ENCODE results near the gene NFATC2. TPM values are rescaled to one million over a fixed set of nuclear protein-coding genes. Genes with fewer than 3 reads are reported as not detected.

NFATC2 gene
- total RNA-seq, 1 donor from 2014 or later: 1.9 TPM

- no peak for TF ChIP-seq CTCF (conservative IDR thresholded peaks at IDR 0.05)
- H3K9me3 Mint-ChIP-seq: no peaks in the 10 kb centered on the region
- peaks cover 33% of the 10 kb centered on the region for H3K4me1 Mint-ChIP-seq
- no peaks in the 10 kb centered on the region for H3K36me3 Mint-ChIP-seq (ENCODE audit: low read depth)
- H3K27me3 Mint-ChIP-seq (ENCODE audit: low read depth): no peaks in the 10 kb centered on the region
- DNase-seq (ENCODE audit: low read depth, low spot score): no peak
- no peak overlapping the region for H3K4me3 Mint-ChIP-seq
- H3K27ac Mint-ChIP-seq (ENCODE audit: unreplicated experiment): no peak overlapping the region
Observed at GRCh38 chr20:51505566-51505965, 37.0 kb downstream of the NFATC2 start.

- no peak overlapping the region for H3K27ac Mint-ChIP-seq (ENCODE audit: unreplicated experiment)
- H3K27me3 Mint-ChIP-seq (ENCODE audit: low read depth): no peaks in the 10 kb centered on the region
Observed at GRCh38 chr20:51503376-51503775, 39.1 kb downstream of the NFATC2 start.

GRCh38 chr20:51500936-51501335, 41.6 kb downstream of the NFATC2 start:
- no peak overlapping the region for H3K27ac Mint-ChIP-seq (ENCODE audit: unreplicated experiment)
- no peaks in the 10 kb centered on the region for H3K27me3 Mint-ChIP-seq (ENCODE audit: low read depth)
- DNase-seq (ENCODE audit: low read depth, low spot score): no peak
- H3K4me3 Mint-ChIP-seq: no peak overlapping the region
- TF ChIP-seq CTCF (conservative IDR thresholded peaks at IDR 0.05): no peak
- peaks cover 42% of the 10 kb centered on the region for H3K4me1 Mint-ChIP-seq
- H3K36me3 Mint-ChIP-seq (ENCODE audit: low read depth): no peaks in the 10 kb centered on the region
- H3K9me3 Mint-ChIP-seq: no peaks in the 10 kb centered on the region

More at GRCh38 chr20:51503376-51503775, 39.1 kb downstream of the NFATC2 start:
- no peak for DNase-seq (ENCODE audit: low read depth, low spot score)
- H3K4me3 Mint-ChIP-seq: no peak overlapping the region
- peaks cover 26% of the 10 kb centered on the region for H3K4me1 Mint-ChIP-seq
- H3K9me3 Mint-ChIP-seq: no peaks in the 10 kb centered on the region
- TF ChIP-seq CTCF (conservative IDR thresholded peaks at IDR 0.05): no peak
- H3K36me3 Mint-ChIP-seq (ENCODE audit: low read depth): no peaks in the 10 kb centered on the region

GRCh38 chr20:51500311-51500710, 42.2 kb downstream of the NFATC2 start:
- TF ChIP-seq CTCF (conservative IDR thresholded peaks at IDR 0.05): no peak
- Mint-ChIP-seq H3K27ac (ENCODE audit: unreplicated experiment) (no peak overlapping the region), H3K36me3 (ENCODE audit: low read depth) (no peaks in the 10 kb centered on the region), H3K9me3 (no peaks in the 10 kb centered on the region), H3K4me3 (no peak overlapping the region), H3K27me3 (ENCODE audit: low read depth) (no peaks in the 10 kb centered on the region), H3K4me1 (peaks cover 41% of the 10 kb centered on the region)
- no peak for DNase-seq (ENCODE audit: low read depth, low spot score)

GRCh38 chr20:51498765-51499540, 43.6 kb downstream of the NFATC2 start:
- Mint-ChIP-seq H3K4me3 (no peak overlapping the region), H3K4me1 (peaks cover 38% of the 10 kb centered on the region), H3K9me3 (no peaks in the 10 kb centered on the region), H3K27ac (ENCODE audit: unreplicated experiment) (no peak overlapping the region), H3K36me3 (ENCODE audit: low read depth) (no peaks in the 10 kb centered on the region), H3K27me3 (ENCODE audit: low read depth) (no peaks in the 10 kb centered on the region)
- no peak for TF ChIP-seq CTCF (conservative IDR thresholded peaks at IDR 0.05)
- DNase-seq (ENCODE audit: low read depth, low spot score): no peak
